AG04449 (cell line): ENCODE results near the gene MTHFD1L.
"Not testable (repeated sequence)": the region's sequence is repeated elsewhere in the genome, so short reads cannot be mapped to it uniquely, and the experiment has no call there.

Source experiments
- CTCF ChIA-PET: fragments of 350-600 bp; formaldehyde crosslinking; extraction: SDS; loops from one replicate; lab custom pipeline; 2021; ENCODE audit warnings: antibody characterized with exemption; lab: Yijun Ruan, JAX
- POLR2A ChIA-PET: fragments of 400-600, 350-600 bp; formaldehyde crosslinking; extraction: SDS; loops from one replicate; lab custom pipeline; 2020; ENCODE audit warnings: antibody characterized with exemption, inconsistent platforms; lab: Yijun Ruan, JAX
- DNase-seq: peaks from one replicate; pipeline ENCODE4 v3.0.0-alpha.2; 2010; ENCODE audit warnings: low read depth, low spot score
- H3K4me3 ChIP-seq: 2 replicates; pipeline ENCODE4 v1.5.1; 2011; ENCODE audit warnings: low read depth, mild to moderate bottlenecking, control low read depth, low read length
- TF ChIP-seq, protein P1 (sequence below): IDR thresholded peaks from one replicate; pipeline ENCODE4 v1.5.1; 2011; ENCODE audit warnings: mild to moderate bottlenecking, moderate library complexity, low read length, control low read depth, inconsistent platforms; ENCODE audit not compliant: insufficient read depth; ENCODE audit errors: missing control alignments

MTHFD1L gene

DNA sequence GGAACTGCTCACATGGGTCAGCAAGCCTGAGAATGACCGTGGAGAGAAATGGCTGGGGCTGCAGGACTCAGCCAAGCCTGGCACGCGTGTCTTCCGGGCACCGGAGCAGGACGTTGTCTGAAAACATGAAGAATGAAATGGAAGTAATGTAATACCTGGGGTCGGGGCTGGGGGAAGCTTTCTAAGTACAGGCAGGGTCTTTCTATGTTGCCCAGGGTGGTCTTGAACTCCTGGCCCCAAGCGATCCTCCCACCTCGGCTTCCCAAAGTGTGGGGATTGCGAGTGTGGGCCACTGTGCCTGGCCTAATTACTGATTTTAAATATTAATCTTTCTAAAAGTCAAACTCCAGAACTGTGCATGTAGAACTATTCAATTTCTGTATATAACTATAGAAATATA, 218.8 kb downstream of the MTHFD1L start:
- H3K4me3 ChIP-seq = no peak overlapping the region
- TF ChIP-seq, protein P1, sequence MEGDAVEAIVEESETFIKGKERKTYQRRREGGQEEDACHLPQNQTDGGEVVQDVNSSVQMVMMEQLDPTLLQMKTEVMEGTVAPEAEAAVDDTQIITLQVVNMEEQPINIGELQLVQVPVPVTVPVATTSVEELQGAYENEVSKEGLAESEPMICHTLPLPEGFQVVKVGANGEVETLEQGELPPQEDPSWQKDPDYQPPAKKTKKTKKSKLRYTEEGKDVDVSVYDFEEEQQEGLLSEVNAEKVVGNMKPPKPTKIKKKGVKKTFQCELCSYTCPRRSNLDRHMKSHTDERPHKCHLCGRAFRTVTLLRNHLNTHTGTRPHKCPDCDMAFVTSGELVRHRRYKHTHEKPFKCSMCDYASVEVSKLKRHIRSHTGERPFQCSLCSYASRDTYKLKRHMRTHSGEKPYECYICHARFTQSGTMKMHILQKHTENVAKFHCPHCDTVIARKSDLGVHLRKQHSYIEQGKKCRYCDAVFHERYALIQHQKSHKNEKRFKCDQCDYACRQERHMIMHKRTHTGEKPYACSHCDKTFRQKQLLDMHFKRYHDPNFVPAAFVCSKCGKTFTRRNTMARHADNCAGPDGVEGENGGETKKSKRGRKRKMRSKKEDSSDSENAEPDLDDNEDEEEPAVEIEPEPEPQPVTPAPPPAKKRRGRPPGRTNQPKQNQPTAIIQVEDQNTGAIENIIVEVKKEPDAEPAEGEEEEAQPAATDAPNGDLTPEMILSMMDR = no peak
- CTCF ChIA-PET = interaction anchor here (0.7 to 1.1 kb wide), 2 partner anchors 66 to 70 kb away, joined by 3 to 4 read pairs; no protein-coding TSS in a partner anchor
- POLR2A ChIA-PET = no interaction called here
- no peak for DNase-seq

DNA sequence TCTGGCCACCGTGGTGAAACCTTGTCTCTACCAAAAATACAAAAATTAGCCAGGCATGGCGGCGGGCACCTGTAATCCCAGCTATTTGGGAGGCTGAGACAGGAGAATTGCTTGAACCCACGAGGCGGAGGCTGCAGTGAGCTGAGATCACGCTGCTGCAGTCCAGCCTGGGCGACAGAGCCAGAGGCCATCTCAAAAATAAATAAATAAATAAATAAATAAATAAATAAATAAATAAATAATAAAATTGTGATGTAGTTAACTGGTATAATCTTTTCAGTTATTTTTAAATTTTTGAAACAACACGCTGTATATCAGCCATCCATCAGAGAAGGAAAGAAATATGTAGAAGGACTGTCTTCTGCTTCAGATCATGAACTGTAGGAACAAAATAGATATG, 221.6 kb downstream of the MTHFD1L start:
- POLR2A ChIA-PET, H3K4me3 ChIP-seq, DNase-seq: not testable (repeated sequence)
- CTCF ChIA-PET = interaction anchor here (0.8 to 1.5 kb wide), 3 partner anchors 10 to 69 kb away, joined by 3 to 4 read pairs (median 3); no protein-coding TSS in a partner anchor

DNA sequence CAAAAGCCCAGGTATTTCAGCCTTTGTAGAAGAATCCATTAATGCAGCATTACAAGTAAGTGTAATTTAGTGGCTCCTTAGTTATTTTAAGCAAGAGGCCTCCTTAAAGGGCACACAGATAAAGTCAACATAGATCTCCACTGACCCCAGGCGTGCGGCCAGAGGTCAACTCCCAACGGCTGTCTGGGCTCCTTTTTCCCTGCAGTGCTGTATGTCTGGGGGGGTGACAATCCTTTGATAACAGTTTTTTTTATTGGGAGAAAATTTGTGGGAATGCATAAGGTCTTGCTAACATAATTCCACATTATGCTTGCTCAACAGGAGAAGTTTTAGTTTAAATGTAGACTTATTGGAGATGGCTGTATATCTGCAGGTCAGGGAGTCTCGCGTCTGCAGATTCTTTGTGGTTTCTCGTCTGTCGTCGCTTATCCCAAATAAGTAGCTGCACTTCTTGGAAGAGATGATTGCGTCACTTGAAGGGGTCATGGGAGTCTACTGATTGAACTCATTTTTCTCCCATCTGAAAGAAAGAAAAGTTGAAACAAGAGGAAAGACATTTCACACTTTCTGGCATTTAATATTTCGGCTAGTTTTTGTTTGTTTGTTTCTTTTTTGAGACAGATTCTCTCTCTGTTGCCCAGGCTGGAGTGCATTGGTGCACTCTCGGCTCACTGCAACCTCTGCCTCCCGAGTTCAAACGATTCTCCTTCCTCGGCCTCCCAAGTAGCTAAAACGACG, 222.5 kb downstream of the MTHFD1L start:
- POLR2A ChIA-PET = no interaction called here
- TF ChIP-seq, protein P1 = no peak
- DNase-seq = peak; percentile 84
- H3K4me3 ChIP-seq = no peak overlapping the region
- CTCF ChIA-PET = interaction anchor here (0.8 to 1.5 kb wide), 3 partner anchors 9 to 70 kb away, joined by 3 to 4 read pairs (median 3); no protein-coding TSS in a partner anchor

DNA sequence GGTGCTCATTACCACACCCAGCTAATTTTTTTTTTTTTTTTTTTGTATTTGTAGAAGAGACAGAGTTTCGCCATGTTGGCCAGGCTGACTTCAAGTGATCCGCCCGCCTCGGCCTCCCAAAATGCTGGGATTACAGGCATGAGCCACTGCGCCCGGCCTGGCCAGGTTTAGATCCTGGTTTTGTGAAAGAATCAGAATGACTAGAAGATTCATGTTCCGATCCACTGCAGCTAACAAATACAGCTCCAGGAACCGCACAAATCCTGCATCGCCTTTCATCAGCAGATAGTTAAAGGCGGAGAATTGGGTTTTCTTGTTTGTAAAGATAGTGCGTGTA, 223.1 kb downstream of the MTHFD1L start:
- CTCF ChIA-PET = interaction anchor here (1.1 to 1.5 kb wide), 2 partner anchors 10 to 236 kb away, joined by 3 to 5 read pairs; no protein-coding TSS in a partner anchor
- TF ChIP-seq, protein P1 = no peak
- no peak overlapping the region for H3K4me3 ChIP-seq
- POLR2A ChIA-PET = no interaction called here
- no peak for DNase-seq

DNA sequence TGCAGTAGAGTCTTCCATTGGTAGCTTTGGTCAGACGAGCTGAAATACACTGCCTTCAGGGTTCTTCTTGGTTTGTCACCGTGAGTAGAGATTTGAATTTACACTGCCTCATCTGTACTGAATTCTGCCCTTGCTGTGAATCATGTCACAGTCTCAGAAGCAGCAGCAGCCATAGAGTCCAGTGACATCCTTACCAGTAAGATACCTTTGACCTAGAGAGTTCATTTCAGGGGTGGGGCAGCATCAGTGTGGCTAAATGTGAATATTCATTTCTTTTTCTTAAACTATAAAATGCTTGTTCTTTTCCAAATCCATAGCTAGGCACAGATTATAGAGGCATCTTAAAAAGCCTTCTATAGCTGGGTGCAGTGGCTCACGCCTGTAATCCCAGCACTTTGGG, 223.5 kb downstream of the MTHFD1L start:
- ChIA-PET POLR2A (no interaction called here), CTCF (interaction anchor here (1.1 kb wide), 1 partner anchor 235 kb away, joined by 5 read pairs; no protein-coding TSS in a partner anchor)
- DNase-seq = no peak
- TF ChIP-seq, protein P1 = no peak
- no peak overlapping the region for H3K4me3 ChIP-seq

DNA sequence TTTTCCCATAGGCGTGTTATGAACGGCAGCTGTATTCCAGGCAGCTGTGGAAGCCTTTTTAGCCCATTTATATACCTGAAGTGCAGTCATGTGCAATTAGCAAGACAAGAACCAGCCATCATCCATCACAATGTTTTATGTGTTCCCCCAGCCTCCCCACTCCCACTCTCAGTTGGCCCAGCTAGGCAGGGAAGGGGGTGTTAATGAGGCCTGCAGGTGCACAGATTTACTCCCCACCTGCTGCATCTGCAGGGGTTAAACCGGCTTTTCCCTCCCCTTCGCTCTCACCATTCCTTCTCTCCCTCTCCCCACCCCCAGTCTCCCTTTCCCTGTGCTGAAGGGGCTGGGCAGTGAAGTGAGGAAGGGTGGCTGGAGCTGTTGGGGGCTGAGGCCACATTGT, 224.5 kb downstream of the MTHFD1L start:
- TF ChIP-seq, protein P1 = no peak
- ChIA-PET CTCF (no interaction called here), POLR2A (no interaction called here)
- no peak overlapping the region for H3K4me3 ChIP-seq
- no peak for DNase-seq
